ENCODE results near the gene LIPG.

The LIPG gene

GRCh38 chr18:49616618-49617328, 54.9 kb downstream of the LIPG start:
- DNase-seq, result no peak

- DNase-seq, result no peak
These were observed 55.5 kb downstream of the LIPG start for GRCh38 chr18:49617329-49617695.

GRCh38 chr18:49617865-49618264, 56.0 kb downstream of the LIPG start:
- no peak for DNase-seq

- no peak for DNase-seq
These were observed 57.2 kb downstream of the LIPG start for GRCh38 chr18:49618742-49619681.

GRCh38 chr18:49619801-49620200, 57.9 kb downstream of the LIPG start:
- no peak for DNase-seq

GRCh38 chr18:49621301-49621700, 59.4 kb downstream of the LIPG start:
- DNase-seq, result no peak

GRCh38 chr18:49621717-49622351, 60.0 kb downstream of the LIPG start:
- no peak for DNase-seq

GRCh38 chr18:49623571-49623970, 61.7 kb downstream of the LIPG start:
- no peak for DNase-seq

- DNase-seq, result no peak
These were observed 63.3 kb downstream of the LIPG start for GRCh38 chr18:49625021-49625691.

GRCh38 chr18:49626842-49627467, 65.1 kb downstream of the LIPG start:
- DNase-seq, result no peak

GRCh38 chr18:49628119-49628518, 66.3 kb downstream of the LIPG start:
- no peak for DNase-seq

- no peak for DNase-seq
These were observed 67.3 kb downstream of the LIPG start for GRCh38 chr18:49628881-49629795.

- DNase-seq, result no peak
These were observed 68.4 kb downstream of the LIPG start for GRCh38 chr18:49630246-49630699.

GRCh38 chr18:49631146-49631866, 69.4 kb downstream of the LIPG start:
- DNase-seq, result no peak

GRCh38 chr18:49632588-49632987, 70.7 kb downstream of the LIPG start:
- DNase-seq, result no peak

GRCh38 chr18:49638209-49638785, 76.4 kb downstream of the LIPG start:
- no peak for DNase-seq

GRCh38 chr18:49638891-49639557, 77.2 kb downstream of the LIPG start:
- DNase-seq, result no peak

- DNase-seq, result no peak
These were observed 78.0 kb downstream of the LIPG start for GRCh38 chr18:49639643-49640391.

GRCh38 chr18:49640741-49641140, 78.9 kb downstream of the LIPG start:
- no peak for DNase-seq
